GM21360 (cell line): ENCODE data around the gene PCYT1A.
"Not testable (repeated sequence)": the region's sequence is repeated elsewhere in the genome, so short reads cannot be mapped to it uniquely, and the experiment has no call there.

Experiments used
- ATAC-seq: cut with Tn5 transposase; IDR thresholded peaks from one replicate; pipeline ENCODE4 v1.9.1; 2021; ENCODE audit warnings: mild to moderate bottlenecking, moderate library complexity; ENCODE audit not compliant: unreplicated experiment

Gene PCYT1A

DNA sequence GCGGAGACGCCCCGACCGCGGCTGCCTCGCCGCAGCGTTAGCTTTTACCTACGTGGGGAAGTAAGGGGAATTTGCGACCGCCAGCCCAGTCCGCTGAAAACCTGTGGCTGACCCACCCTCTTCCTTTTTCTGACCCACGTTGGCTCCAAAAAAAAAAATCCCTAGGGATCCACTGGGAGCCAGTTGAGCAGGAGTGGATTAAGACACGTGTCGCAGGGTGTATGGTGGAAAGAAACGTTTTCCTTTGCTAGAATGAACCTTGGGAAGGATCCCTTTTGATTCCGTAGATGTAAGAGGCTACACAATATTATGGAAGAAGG, 575 bp upstream of the PCYT1A start:
- ATAC-seq = no peak

DNA sequence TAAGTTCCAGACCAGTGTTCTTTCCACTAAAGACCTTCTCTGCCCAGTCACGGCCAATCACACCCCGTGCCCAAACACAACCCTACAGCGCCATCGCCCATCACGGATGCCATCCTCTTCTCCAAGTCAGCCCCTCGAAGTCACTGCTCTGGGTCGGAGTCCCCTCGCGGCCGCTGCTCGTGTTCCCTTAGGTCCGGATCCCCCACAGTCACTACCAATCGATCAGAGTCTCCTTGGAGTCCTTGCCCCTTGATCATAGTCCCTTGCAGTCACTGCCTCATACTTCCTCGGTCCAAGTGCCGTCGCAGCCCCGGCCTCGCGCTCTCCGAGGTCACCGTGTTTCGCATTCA, 461 bp downstream of the PCYT1A start:
- peak; percentile 30 for ATAC-seq

DNA sequence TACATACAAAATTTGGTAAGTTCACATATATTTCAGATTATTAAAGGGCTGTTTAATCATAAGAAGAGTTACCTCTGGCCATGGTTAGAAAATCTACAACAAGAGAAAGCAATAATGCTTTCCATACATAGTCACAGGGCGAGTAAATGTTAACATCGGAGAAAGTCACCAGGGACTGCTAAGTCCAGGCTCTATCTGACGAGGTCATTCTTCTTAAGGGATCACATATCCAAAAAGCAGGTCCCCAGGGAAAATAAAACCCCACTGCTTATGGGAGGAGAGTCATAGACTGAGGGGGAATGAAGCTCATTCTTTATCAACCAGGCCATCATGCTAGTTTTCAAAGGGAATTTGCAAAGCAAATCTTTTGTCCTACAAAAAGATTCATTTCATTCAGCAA, 3.1 kb downstream of the PCYT1A start:
- no peak for ATAC-seq

DNA sequence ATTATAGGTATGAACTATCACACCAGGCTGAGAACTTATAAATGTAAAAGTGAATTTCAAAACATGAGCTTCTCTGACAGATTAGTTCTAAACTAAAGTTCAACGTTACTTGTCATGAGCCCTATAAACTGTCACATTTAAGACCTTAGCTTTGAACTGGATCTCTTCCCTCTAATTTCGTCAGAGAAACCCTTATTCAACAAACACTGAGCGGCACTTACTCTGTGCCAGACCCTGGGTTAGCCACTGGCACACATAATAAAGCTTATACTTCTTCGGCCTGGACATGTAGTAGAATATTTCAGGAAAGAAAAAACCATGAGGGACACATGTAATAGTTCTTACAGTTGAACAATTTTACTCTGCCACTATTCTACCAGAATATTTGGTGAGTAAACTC, 5.6 kb downstream of the PCYT1A start:
- no peak for ATAC-seq

DNA sequence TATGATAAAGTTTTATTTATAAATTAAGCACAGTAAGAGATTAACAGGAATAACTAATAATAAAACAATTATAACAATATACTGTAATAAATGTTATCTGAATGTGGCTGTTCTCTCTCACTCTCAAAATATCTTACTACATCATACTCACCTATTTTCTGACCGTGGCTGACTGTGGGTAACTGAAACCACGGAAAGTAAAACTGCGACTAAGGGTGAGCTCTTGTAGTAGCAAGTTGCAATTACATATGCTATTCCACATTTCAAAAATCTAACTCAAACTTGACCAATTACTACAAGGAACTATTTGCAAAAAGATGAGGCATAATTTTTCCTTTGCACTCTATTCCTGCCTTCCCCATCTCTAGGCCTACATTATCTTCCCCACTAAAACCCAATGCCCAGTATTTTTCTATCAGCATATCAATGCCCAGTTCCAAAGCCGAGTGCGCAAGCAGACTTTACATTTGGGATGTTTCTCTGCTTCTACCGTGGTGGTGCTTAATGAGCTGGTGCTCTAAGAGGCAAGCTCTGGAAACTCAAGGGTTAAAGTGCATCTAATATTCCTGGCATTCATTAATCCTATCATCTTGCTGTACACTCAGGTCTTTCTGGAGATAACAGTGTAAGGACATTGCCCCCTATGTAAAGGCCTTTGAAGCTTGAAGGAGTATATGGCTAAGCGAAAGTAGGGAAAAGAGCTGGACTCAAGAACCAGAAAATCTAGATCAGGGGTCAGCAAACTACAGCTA, 6.7 kb downstream of the PCYT1A start:
- peak; percentile 53 for ATAC-seq

DNA sequence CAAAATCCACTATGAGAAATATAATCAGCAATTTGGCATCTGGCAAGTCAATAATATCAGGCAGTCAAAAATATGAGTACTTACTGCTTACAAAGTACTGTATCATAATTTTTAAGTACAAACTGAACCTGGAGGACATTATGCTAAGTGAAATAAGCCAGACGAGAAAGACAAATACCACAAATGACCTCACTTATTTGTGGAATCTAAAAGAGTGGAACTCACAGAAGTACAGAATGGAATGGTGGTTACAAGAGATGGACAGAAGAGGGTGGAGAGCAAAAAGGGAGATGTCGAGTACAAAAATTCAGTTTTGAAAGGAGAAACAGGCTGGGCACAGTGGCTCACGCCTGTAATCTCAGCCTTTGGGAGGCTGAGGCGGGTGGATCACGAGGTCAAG, 12.4 kb downstream of the PCYT1A start:
- ATAC-seq = no peak

DNA sequence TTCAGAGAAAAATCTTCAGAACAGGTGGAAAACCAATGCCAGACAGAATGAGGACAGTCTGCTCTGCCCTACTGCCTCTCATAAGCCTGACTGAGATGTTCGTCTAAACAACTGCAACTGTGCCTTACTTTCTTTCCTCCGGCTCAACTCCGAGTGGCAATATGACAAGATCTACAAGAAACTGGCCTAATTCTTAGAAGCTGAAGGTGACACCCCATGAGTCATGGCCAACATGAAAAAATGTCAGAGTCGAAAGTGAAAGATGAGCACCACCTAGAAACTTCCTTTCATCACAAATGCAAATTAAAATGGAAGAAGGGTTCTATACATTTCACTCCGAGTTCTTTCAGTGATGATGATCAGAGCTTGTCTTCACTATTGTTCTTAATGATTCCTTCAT, 12.9 kb downstream of the PCYT1A start:
- peak; percentile 84 for ATAC-seq

DNA sequence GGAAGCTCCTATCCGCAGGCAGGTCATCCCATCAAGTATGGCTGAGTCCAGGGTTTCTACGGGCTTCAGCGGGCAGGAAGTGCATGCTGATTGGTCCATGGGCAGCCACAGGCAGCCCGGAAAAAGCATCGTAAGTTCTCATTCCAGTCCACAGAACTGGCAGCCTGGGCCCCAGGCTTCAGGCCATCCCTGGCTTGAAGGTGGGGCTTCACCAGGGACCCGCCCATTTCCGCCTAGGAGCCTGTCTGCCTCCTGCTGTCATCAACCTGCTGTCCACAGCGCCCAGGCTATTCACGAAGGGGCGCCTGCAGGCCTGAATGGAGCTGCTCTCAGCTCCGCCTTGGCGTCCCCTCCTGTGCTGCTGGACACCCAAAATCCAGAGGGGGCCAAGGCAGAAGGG, 13.9 kb downstream of the PCYT1A start:
- ATAC-seq = no peak

DNA sequence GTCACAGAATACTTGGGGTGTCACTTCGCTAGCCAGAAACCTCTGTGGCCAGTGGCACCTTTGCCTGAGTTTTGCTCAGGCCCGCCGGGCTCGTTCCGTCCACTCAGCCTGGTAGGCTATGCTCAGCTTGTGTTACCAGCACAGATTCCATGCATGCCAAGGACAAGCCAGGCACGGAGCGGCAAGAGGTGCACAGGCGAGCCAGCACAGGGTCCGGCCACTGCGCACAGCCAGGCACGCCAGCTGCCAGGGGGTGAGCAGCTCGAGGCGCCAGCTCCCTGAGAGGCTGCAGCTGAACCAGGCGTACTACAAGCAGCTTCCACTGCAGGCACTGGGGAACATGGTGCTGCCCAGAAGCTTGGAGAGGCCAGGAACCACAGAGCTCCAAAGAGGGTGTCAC, 14.7 kb downstream of the PCYT1A start:
- no peak for ATAC-seq

DNA sequence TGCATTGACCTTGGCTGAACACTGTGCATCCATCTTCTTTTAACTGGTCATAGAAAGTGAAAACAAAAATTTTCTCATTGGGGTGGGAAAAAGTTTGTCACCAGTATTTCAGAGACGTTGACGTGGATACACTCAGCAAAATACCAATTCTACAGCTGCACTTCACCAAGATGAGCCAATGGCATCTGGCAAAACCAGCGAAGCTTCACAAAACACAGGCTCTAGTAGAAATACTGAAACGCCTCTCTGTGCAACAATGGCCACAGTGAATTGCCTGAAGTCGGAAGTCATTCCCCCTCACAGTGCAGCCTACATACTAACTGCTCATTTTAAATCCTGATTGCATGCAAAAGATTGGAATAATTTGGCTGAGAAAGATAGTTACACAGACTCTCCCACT, 17.0 kb downstream of the PCYT1A start:
- ATAC-seq = no peak

DNA sequence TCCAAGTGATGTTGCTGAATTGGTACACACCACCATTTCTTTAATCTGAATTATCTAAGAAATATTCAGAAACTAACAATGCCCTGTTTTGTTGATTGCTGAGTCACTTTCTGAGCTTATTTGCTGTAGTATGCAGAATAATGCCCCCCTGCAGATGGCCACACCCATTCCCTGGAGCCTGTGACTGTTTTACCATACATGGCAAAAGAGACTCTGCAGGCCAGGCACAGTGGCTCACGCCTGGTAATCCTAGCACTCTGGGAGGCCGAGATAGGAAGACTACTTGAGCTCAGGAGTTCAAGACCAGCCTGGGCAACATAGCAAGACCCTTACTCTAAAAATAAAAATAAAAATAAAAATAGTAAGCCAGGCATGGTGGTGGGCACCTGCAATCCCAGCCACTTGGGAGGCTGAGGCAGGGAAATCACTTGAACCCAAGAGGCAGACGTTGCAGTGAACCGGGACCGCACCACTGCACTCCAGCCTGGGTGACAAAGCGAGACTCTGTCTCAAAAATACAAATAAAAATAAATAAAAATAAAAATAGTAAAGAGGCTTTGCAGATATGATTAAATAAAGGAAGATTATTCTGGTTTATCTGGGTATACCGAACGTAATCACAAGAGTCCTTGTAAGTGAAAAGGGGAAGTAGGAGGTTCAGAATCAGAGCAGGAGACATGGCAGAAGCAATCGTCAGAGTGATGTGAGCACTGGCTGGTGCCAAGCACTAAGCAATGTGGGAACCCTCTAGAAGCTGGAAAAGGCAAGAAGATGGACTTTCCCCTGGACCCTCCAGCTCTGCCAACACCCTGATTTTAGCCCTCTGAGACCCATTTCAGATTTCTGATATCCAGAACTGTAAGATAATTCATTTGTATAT, 19.0 kb downstream of the PCYT1A start:
- ATAC-seq = no peak

DNA sequence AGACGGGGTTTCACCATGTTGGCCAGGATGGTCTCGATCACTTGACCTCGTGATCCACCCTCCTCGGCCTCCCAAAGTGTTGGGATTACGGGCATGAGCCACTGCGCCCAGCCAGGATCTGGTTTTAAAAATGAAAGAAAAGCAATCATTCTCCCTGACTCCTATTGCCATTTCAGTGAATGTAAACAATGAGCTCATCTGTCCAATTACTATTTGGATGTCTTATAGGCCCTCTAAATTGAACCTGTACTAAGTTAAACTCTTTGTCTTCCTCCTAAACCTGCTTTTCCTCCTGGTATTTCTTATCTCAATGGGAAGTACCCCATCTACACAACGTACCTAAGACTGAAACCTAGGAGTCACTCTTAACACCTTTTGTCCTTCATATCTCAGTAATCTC, 23.7 kb downstream of the PCYT1A start:
- ATAC-seq = no peak

DNA sequence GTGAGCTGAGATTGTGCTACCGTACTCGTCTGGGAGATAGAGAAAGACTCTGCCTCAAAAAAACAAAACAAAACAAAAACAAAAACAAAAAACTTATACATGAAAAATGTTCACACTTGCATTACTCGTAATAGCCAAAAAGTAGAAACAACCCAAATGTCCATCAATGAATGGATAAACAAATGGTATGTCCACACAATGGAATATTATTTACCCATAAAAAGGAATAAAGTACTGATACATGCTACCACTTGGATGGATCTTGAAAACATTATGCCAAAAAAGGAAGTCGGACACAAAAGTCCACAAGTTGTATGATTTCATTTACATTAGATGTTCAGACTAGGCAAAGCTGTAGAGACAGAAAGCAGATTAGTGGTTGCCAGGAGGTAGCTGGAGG, 26.7 kb downstream of the PCYT1A start:
- no peak for ATAC-seq

DNA sequence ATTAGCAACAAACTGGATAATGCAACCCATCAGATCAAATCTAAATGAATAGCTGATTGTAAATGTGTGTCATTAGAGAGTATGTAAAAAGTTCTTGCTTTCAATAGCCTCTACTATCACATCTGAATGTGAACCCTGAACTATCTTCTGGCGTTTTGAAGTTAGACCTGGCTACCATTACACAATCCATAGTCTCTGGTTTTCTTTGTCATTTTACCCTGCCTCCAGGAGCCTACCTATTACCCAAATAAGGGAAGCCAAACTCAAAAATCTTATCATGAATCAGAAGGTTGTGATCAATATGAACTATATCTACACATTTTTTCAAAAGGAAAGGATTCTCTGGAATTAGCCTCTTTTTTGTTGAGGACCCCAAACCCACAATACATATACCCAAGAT, 31.8 kb downstream of the PCYT1A start:
- no peak for ATAC-seq

DNA sequence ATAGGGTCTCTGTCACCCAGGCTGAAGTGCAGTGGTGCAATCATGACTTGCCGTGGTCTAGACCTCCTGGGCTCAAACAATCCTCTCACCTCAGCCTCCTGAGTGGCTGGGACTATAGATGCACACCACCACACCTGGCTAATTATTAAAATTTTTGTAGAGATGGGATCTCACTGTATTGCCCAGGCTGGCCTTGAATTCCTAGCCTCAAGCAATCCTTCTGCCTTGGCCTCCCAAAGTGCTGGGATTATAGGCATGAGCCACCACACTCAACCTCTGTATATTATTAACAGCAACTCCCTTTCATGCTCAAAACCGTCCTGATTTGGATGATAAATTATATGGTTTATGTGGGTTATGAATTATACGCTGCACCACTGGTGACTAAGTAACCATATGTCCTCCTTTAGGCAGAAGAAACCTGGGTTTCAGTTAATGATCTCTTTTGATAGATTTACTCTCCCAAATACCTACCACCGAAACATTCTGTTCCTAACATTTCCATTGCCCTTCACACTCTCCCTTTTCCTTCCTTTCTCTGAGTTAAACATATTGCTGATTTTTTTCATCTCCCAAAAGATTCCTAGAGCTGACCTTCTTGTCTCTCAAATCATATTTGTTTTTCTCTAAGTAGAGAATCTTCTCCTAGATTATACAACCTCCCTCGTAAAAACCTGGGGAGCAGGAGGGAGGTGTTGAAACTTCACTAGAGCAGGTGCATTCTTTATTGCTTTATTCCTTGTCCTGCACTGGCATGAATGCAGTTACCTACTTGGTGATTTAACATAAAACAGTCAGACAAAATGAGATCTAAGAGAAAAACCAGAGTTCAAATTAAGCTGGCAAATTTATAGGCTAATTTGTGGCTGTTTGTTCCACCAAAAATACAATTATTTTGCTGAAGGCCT, 32.9 kb downstream of the PCYT1A start:
- ATAC-seq = no peak

DNA sequence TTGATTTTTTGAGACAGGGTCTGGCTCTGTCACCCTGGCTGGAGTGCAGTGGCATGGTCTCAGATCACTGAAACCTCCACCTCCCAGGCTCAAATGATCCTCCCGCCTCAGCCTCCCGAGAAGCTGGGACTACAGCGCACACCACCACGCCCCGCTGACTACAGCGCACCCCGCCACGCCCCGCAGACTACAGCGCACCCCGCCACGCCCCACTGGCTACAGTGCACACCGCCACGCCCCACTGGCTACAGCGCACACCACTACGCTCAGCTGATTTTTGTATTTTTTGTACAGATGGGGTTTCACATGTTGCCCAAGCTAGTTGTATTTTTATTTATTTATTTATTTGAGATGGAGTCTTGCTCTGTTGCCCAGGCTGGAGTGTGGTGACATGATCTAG, 35.6 kb downstream of the PCYT1A start:
- ATAC-seq = no peak

DNA sequence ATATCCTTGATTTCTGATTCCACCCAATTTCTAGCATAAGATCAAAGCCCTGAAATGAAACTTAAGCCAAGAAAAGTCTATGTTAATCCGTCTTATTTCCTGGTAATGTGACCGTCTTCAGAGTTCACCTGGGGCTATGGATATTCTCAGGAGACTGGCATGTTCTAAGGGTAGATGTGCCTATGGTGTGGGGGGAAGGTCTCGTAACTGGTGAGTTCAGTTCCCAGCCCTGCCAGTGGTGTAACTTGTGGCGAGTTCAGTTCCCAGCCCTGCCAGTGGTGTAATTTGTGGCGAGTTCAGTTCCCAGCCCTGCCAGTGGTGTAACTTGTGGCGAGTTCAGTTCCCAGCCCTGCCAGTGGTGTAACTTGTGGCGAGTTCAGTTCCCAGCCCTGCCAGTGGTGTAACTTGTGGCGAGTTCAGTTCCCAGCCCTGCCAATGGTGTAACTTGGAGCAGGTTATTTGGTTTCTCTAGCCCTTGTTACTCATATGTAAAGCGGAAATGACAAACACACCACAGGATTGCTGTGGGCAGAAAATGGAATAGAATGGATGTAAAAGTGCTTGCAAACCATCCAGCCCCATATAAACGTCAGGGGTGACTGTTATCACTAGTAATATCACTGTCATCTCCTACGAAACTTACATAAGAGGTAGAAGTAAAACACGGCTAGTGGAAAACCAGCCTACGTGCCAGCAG, 40.8 kb downstream of the PCYT1A start:
- ATAC-seq = no peak

DNA sequence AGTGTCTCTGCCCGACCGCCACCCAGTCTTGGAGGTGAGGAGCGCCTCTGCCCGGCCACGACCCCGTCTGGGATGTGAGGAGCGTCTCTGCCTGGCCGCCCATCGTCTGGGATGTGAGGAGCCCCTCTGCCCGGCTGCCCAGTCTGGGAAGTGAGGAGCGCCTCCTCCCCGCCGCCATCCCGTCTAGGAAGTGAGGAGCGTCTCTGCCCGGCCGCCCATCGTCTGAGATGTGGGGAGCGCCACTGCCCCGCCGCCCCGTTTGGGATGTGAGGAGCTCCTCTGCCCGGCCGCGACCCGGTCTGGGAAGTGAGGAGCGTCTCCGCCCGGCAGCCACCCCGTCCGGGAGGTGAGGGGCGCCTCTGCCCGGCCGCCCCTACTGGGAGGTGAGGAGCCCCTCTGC, 43.4 kb downstream of the PCYT1A start:
- ATAC-seq = not testable (repeated sequence)

DNA sequence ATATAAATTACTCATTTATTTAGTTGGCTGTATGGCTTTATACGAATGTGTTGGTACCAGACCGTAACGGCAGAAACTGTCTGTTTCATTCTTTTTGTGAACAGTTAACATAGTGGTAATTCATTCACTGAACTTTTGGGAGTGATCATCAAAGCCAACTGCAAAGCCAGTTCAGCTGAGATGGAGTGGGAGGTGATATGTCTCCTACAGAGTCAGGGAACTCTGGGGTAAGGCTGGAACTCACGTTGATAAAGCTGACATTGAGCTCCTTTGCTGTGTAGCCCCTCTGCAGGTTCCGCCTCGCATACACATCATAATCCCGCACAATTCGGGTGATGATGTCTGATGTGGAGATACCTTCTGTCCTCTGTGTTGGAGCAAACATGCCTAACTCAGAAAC, 45.8 kb downstream of the PCYT1A start:
- no peak for ATAC-seq

DNA sequence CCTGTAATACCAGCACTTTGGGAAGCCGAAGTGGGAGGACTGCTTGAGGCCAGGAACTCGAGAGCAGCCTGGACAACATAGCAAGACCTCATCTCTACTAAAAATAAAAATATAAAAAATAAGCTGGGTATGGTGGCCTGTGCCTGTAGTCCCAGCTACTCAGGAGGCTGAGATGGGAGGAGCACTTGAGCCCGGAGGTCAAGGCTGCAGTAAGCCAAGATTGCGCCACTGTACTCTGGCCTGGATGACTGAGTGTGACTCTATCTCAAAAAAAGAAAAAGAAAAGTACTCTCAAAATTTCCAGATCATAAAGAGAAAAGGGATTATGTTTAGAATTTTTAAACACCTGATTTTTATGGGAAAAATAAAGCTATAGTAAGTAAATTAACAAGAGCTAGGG, 47.1 kb downstream of the PCYT1A start:
- no peak for ATAC-seq
